ENCODE measurements around the gene CDKAL1.
"Not testable (repeated sequence)": the region's sequence is repeated elsewhere in the genome, so short reads cannot be mapped to it uniquely, and the experiment has no call there.

Gene CDKAL1

DNA sequence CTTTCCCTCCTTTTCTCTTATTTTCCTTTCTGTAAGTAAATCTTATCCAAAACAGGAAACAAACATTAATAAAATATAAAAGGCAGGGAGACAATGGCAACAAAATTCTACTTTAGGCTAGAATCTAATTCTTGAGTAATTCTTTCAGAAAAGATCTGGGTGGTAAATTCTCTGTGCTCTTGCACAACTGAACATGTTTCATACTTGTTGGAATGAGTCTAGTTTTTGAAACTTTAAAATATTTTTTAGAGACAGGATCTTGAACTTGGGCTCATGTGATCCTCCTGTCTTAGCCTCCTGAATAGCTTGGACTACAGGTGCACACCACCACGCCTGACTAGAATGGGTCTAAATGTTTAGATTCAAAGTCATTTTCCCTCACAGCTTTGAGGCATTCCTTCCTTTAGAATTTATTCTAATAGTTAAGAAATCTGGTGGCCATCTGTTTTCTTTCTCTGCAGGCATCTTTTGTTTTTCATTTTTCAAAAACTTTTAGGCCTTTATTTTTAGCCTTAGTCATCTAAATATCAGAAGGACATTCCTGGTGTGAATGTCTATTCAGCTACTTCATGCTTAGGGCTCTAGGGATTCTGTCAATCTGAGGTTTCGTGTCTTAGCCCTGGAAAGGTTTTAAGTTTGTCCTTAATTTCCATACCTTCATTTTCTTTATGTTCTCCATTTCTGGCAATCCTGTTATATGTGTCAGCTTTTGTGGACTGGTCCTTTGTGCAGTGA lies 76.5 kb downstream of the CDKAL1 start:
- no peak overlapping the region for H3K9ac ChIP-seq (ENCODE audit: low read depth, low read length)
- no peak overlapping the region for H3K4me3 ChIP-seq (ENCODE audit: low read depth, low read length)
- no peak overlapping the region for H3K27ac ChIP-seq (ENCODE audit: low read depth, low read length)
- H3K9me3 ChIP-seq (ENCODE audit: control insufficient read depth, insufficient read depth, low read length) = no peaks in the 10 kb centered on the region
- no peaks in the 10 kb centered on the region for H3K36me3 ChIP-seq (ENCODE audit: control insufficient read depth, insufficient read depth, low read length)
- H3K4me1 ChIP-seq (ENCODE audit: control insufficient read depth, insufficient read depth, low read length) = peaks cover 7% of the 10 kb centered on the region; the same call in 1 of the 2 replicates
- H3K27me3 ChIP-seq (ENCODE audit: control insufficient read depth, insufficient read depth, low read length) = no peaks in the 10 kb centered on the region

GRCh38 chr6:20617537-20617936 lies 83.3 kb downstream of the CDKAL1 start:
- H3K9ac ChIP-seq (ENCODE audit: low read depth, low read length); H3K36me3 ChIP-seq (ENCODE audit: control insufficient read depth, insufficient read depth, low read length); H3K27me3 ChIP-seq (ENCODE audit: control insufficient read depth, insufficient read depth, low read length); H3K27ac ChIP-seq (ENCODE audit: low read depth, low read length); H3K4me1 ChIP-seq (ENCODE audit: control insufficient read depth, insufficient read depth, low read length); H3K9me3 ChIP-seq (ENCODE audit: control insufficient read depth, insufficient read depth, low read length); H3K4me3 ChIP-seq (ENCODE audit: low read depth, low read length): not testable (repeated sequence)

DNA sequence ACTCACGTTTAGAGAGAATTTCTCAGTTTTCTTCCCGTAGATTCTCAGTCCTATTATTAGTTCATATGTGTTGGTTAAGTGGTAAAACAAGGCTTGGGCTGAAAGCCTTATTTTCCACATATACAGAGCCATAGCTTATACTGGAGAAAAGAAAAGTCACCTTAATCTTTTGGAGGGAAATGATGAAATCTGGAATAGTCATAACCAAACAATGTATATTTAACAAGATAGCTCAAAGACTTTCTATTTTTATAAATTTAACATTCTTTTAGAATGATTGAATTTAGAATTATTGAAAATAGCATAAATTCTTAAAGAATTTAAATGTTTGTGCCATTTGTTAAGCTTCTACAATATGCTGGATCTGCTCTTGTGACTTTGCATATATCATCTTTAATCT lies 85.8 kb downstream of the CDKAL1 start:
- H3K4me1 ChIP-seq (ENCODE audit: control insufficient read depth, insufficient read depth, low read length) = 0 out of 2 replicates have a peak, but pooled peaks cover 5% of the 10 kb centered on the region
- H3K9me3 ChIP-seq (ENCODE audit: control insufficient read depth, insufficient read depth, low read length) = no peaks in the 10 kb centered on the region
- H3K36me3 ChIP-seq (ENCODE audit: control insufficient read depth, insufficient read depth, low read length) = no peaks in the 10 kb centered on the region
- H3K27me3 ChIP-seq (ENCODE audit: control insufficient read depth, insufficient read depth, low read length) = no peaks in the 10 kb centered on the region
- no peak overlapping the region for H3K27ac ChIP-seq (ENCODE audit: low read depth, low read length)
- H3K4me3 ChIP-seq (ENCODE audit: low read depth, low read length) = no peak overlapping the region
- no peak overlapping the region for H3K9ac ChIP-seq (ENCODE audit: low read depth, low read length)

GRCh38 chr6:20623761-20624160 lies 89.5 kb downstream of the CDKAL1 start:
- H3K36me3 ChIP-seq (ENCODE audit: control insufficient read depth, insufficient read depth, low read length) = no peaks in the 10 kb centered on the region
- H3K9me3 ChIP-seq (ENCODE audit: control insufficient read depth, insufficient read depth, low read length) = no peaks in the 10 kb centered on the region
- no peak overlapping the region for H3K4me3 ChIP-seq (ENCODE audit: low read depth, low read length)
- no peak overlapping the region for H3K9ac ChIP-seq (ENCODE audit: low read depth, low read length)
- H3K27ac ChIP-seq (ENCODE audit: low read depth, low read length) = no peak overlapping the region
- H3K27me3 ChIP-seq (ENCODE audit: control insufficient read depth, insufficient read depth, low read length) = no peaks in the 10 kb centered on the region
- peaks cover 17% of the 10 kb centered on the region for H3K4me1 ChIP-seq (ENCODE audit: control insufficient read depth, insufficient read depth, low read length)

GRCh38 chr6:20626165-20626564 lies 91.9 kb downstream of the CDKAL1 start:
- Histone ChIP-seq H3K27me3 (ENCODE audit: control insufficient read depth, insufficient read depth, low read length) (no peaks in the 10 kb centered on the region), H3K4me1 (ENCODE audit: control insufficient read depth, insufficient read depth, low read length) (peaks cover 38% of the 10 kb centered on the region), H3K36me3 (ENCODE audit: control insufficient read depth, insufficient read depth, low read length) (no peaks in the 10 kb centered on the region), H3K9ac (ENCODE audit: low read depth, low read length) (no peak overlapping the region), H3K27ac (ENCODE audit: low read depth, low read length) (no peak overlapping the region), H3K4me3 (ENCODE audit: low read depth, low read length) (no peak overlapping the region), H3K9me3 (ENCODE audit: control insufficient read depth, insufficient read depth, low read length) (no peaks in the 10 kb centered on the region)

DNA sequence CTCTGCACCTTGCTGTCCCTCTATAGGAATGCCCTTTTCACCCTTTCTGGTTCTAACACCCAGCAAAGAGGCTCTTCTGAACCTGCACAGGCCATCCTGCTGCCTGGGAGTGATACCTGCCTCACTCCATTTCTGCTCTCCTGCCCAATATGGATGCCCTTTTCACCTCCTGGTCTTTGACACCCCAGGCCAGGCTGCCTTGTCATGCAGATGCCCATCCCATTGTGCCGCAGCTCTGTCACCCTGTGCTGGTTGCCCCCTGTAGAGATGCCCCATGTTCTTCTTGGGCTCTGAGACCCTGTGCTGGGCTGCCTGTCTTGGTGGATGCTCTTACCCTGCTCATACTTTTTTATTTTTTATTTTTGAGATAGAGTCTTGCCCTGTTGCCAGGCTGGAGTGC lies 95.3 kb downstream of the CDKAL1 start:
- Histone ChIP-seq H3K27ac (ENCODE audit: low read depth, low read length) (peak overlapping the region; percentile 82), H3K4me1 (ENCODE audit: control insufficient read depth, insufficient read depth, low read length) (peaks cover 41% of the 10 kb centered on the region), H3K27me3 (ENCODE audit: control insufficient read depth, insufficient read depth, low read length) (no peaks in the 10 kb centered on the region), H3K36me3 (ENCODE audit: control insufficient read depth, insufficient read depth, low read length) (no peaks in the 10 kb centered on the region), H3K9me3 (ENCODE audit: control insufficient read depth, insufficient read depth, low read length) (no peaks in the 10 kb centered on the region), H3K9ac (ENCODE audit: low read depth, low read length) (no peak overlapping the region), H3K4me3 (ENCODE audit: low read depth, low read length) (no peak overlapping the region)

GRCh38 chr6:20630136-20630535 lies 95.9 kb downstream of the CDKAL1 start:
- Histone ChIP-seq H3K27me3 (ENCODE audit: control insufficient read depth, insufficient read depth, low read length) (no peaks in the 10 kb centered on the region), H3K36me3 (ENCODE audit: control insufficient read depth, insufficient read depth, low read length) (no peaks in the 10 kb centered on the region), H3K9me3 (ENCODE audit: control insufficient read depth, insufficient read depth, low read length) (no peaks in the 10 kb centered on the region), H3K4me3 (ENCODE audit: low read depth, low read length) (no peak overlapping the region), H3K4me1 (ENCODE audit: control insufficient read depth, insufficient read depth, low read length) (peaks cover 41% of the 10 kb centered on the region), H3K27ac (ENCODE audit: low read depth, low read length) (peak overlapping the region; percentile 82), H3K9ac (ENCODE audit: low read depth, low read length) (no peak overlapping the region)

DNA sequence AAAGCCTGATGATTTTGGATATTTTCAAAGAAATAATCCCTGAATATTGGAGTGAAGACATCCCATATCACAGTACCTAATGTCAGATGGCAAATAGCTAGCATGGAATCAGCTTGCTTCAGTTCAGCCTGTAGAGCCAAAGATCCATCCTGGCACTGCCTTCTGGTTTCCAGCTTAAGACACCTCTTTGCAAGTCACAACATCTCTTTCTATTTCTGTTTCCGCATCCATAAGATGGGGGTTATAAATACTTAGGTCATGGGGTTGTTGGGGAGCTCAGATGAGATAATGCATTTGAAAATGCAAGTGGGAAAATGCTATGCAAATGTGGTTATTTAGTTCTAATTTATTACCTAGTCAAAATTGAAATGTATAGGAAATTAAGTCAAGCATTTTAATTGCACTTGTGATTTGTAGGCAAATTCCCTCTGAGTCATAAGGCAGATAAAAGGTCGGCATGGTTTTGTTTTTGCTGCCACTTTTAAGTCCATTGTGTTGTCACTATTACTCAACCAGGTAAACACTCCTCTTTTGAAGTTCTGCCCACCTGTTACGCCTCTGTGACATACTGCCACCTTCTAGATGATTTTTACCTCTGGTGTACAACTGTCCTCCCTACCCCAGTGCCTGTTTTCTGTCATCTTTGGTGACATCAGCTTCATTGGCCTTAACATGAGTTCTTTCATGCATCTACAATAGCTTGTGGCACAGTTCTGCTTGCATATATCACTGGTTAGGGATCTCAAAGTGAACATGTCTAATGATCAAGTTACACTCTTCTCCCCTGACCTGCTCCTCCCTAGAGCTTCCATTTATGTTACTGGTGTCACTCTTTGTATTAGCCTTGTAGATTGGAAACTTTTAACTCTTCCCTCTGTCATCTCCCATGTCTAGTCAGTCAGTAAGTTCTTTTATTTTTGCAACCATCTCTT lies 96.6 kb downstream of the CDKAL1 start:
- H3K27ac ChIP-seq (ENCODE audit: low read depth, low read length) = peak overlapping the region; percentile 82
- H3K9ac ChIP-seq (ENCODE audit: low read depth, low read length) = peak overlapping the region; percentile 13; the same call in 1 of the 2 replicates
- no peak overlapping the region for H3K4me3 ChIP-seq (ENCODE audit: low read depth, low read length)
- H3K27me3 ChIP-seq (ENCODE audit: control insufficient read depth, insufficient read depth, low read length) = no peaks in the 10 kb centered on the region
- no peaks in the 10 kb centered on the region for H3K9me3 ChIP-seq (ENCODE audit: control insufficient read depth, insufficient read depth, low read length)
- peaks cover 41% of the 10 kb centered on the region for H3K4me1 ChIP-seq (ENCODE audit: control insufficient read depth, insufficient read depth, low read length)
- no peaks in the 10 kb centered on the region for H3K36me3 ChIP-seq (ENCODE audit: control insufficient read depth, insufficient read depth, low read length)

- H3K9ac ChIP-seq (ENCODE audit: low read depth, low read length) = no peak overlapping the region
- H3K27me3 ChIP-seq (ENCODE audit: control insufficient read depth, insufficient read depth, low read length) = no peaks in the 10 kb centered on the region
- H3K4me1 ChIP-seq (ENCODE audit: control insufficient read depth, insufficient read depth, low read length) = peaks cover 41% of the 10 kb centered on the region
- H3K9me3 ChIP-seq (ENCODE audit: control insufficient read depth, insufficient read depth, low read length) = no peaks in the 10 kb centered on the region
- no peak overlapping the region for H3K4me3 ChIP-seq (ENCODE audit: low read depth, low read length)
- H3K36me3 ChIP-seq (ENCODE audit: control insufficient read depth, insufficient read depth, low read length) = no peaks in the 10 kb centered on the region
- no peak overlapping the region for H3K27ac ChIP-seq (ENCODE audit: low read depth, low read length)
Observed at GRCh38 chr6:20631549-20631924, 97.3 kb downstream of the CDKAL1 start.

- H3K9me3 ChIP-seq (ENCODE audit: control insufficient read depth, insufficient read depth, low read length) = no peaks in the 10 kb centered on the region
- H3K27ac ChIP-seq (ENCODE audit: low read depth, low read length) = no peak overlapping the region
- H3K9ac ChIP-seq (ENCODE audit: low read depth, low read length) = no peak overlapping the region
Observed at GRCh38 chr6:20632696-20633095, 98.4 kb downstream of the CDKAL1 start.

More at GRCh38 chr6:20632696-20633095, 98.4 kb downstream of the CDKAL1 start:
- H3K36me3 ChIP-seq (ENCODE audit: control insufficient read depth, insufficient read depth, low read length) = no peaks in the 10 kb centered on the region
- peaks cover 40% of the 10 kb centered on the region for H3K4me1 ChIP-seq (ENCODE audit: control insufficient read depth, insufficient read depth, low read length)
- H3K4me3 ChIP-seq (ENCODE audit: low read depth, low read length) = no peak overlapping the region
- no peaks in the 10 kb centered on the region for H3K27me3 ChIP-seq (ENCODE audit: control insufficient read depth, insufficient read depth, low read length)

Data from HUES48 (cell line).